ENCODE measurements around the gene IFITM1.

GRCh38 chr11:325796-326591 lies 12.2 kb downstream of the IFITM1 start:
- TF ChIP-seq, protein P1, sequence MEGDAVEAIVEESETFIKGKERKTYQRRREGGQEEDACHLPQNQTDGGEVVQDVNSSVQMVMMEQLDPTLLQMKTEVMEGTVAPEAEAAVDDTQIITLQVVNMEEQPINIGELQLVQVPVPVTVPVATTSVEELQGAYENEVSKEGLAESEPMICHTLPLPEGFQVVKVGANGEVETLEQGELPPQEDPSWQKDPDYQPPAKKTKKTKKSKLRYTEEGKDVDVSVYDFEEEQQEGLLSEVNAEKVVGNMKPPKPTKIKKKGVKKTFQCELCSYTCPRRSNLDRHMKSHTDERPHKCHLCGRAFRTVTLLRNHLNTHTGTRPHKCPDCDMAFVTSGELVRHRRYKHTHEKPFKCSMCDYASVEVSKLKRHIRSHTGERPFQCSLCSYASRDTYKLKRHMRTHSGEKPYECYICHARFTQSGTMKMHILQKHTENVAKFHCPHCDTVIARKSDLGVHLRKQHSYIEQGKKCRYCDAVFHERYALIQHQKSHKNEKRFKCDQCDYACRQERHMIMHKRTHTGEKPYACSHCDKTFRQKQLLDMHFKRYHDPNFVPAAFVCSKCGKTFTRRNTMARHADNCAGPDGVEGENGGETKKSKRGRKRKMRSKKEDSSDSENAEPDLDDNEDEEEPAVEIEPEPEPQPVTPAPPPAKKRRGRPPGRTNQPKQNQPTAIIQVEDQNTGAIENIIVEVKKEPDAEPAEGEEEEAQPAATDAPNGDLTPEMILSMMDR (CRISPR knock-in tag; IDR thresholded peaks at IDR 0.05): no peak
- TF ChIP-seq CEBPB (IDR thresholded peaks at IDR 0.05; ENCODE audit: borderline replicate concordance, low read depth, low read length) (no peak), SMC3 (IDR thresholded peaks at IDR 0.05; ENCODE audit: low read length) (no peak), ZNF615 (CRISPR knock-in tag; IDR thresholded peaks at IDR 0.05; ENCODE audit: borderline replicate concordance) (no peak), ISX (CRISPR knock-in tag; conservative IDR thresholded peaks at IDR 0.05) (no peak), ZSCAN31 (CRISPR knock-in tag; IDR thresholded peaks at IDR 0.05; ENCODE audit: low read depth) (no peak), RAD21 (CRISPR knock-in tag; IDR thresholded peaks at IDR 0.05) (no peak), ATF1 (CRISPR knock-in tag; IDR thresholded peaks at IDR 0.05) (no peak), ZNF136 (CRISPR knock-in tag; IDR thresholded peaks at IDR 0.05; ENCODE audit: low read depth) (no peak), MYNN (CRISPR knock-in tag; IDR thresholded peaks at IDR 0.05; ENCODE audit: low read depth) (no peak), TBL1XR1 (IDR thresholded peaks at IDR 0.05; ENCODE audit: borderline replicate concordance, low read length, partially characterized antibody) (no peak), ZSCAN22 (CRISPR knock-in tag; IDR thresholded peaks at IDR 0.05) (no peak), SOX6 (IDR thresholded peaks at IDR 0.05) (no peak), SOX6 (CRISPR knock-in tag; IDR thresholded peaks at IDR 0.05) (no peak)
